Loucy (cell line): Measurements from ENCODE around the gene CAMK2A.
A peak's percentile ranks its signal among the peaks of the same experiment; 100 is the strongest.

Source experiments
- CTCF ChIP-seq: fragments of 200-600 bp; sonication (generic); conservative IDR thresholded peaks from 2 replicates; pipeline ENCODE4 v1.5.1; 2014; ENCODE audit warnings: mild to moderate bottlenecking, antibody characterized with exemption, low read length
- EZH2phosphoT487 ChIP-seq: fragments of 200-600 bp; IDR thresholded peaks from 2 replicates; pipeline ENCODE4 v1.6.1; 2018; ENCODE audit warnings: antibody characterized with exemption, mild to moderate bottlenecking, moderate library complexity, borderline replicate concordance

DNA sequence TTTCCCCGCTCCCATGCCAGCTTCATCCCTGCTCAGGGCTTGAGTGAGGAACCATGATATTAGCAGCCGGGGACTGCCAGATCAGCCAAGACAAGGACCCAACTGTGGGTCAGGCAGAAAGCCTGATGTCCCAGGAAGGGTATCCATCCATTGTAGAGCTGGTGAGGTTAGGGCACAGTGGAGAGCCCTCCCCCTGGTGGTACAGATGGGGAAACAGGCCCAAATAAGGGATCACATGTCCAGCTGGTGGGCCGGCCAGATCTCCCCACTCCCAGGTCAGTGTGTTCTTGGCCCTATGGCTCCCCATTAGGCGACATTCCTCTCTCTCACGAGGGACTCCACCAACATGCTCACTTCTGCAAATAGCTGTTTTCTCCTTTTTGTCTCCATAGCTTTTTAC is 114.0 kb downstream of the CAMK2A start:
- TF ChIP-seq CTCF (peak; percentile 68), EZH2phosphoT487 (no peak)
